ENCODE measurements around the gene COCH.
"Not testable (repeated sequence)": the region's sequence is repeated elsewhere in the genome, so short reads cannot be mapped to it uniquely, and the experiment has no call there.

COCH gene

GRCh38 chr14:30875788-30876053 lies 1.4 kb downstream of the COCH start:
- DNase-seq (ENCODE audit: low read depth, low spot score): no peak

- no peak for DNase-seq (ENCODE audit: low read depth, low spot score)
These were observed 2.3 kb downstream of the COCH start for GRCh38 chr14:30876692-30877091.

- DNase-seq (ENCODE audit: low read depth, low spot score): no peak
These were observed 8.1 kb downstream of the COCH start for GRCh38 chr14:30882431-30882830.

- no peak for DNase-seq (ENCODE audit: low read depth, low spot score)
These were observed 9.3 kb downstream of the COCH start for GRCh38 chr14:30883508-30884294.

DNA sequence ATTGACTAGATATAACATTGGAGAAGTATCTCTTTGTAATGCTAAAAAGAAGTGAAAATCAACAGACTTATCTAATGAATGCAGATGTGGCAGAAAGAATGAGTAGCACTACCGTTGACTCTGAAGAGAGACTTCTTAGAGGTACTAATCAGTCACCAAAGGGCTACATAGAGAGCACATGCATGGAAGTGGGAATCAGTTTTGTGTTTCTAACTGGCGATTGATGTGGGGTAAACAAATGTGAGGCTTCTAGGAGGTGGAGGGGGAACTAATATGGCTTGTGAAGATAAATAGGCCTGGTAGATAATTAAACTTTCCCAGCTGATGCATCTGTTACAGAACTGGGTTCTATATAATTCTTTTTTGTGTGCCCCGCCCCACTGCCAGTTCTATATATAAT lies 10.5 kb downstream of the COCH start:
- DNase-seq (ENCODE audit: low read depth, low spot score): no peak

DNA sequence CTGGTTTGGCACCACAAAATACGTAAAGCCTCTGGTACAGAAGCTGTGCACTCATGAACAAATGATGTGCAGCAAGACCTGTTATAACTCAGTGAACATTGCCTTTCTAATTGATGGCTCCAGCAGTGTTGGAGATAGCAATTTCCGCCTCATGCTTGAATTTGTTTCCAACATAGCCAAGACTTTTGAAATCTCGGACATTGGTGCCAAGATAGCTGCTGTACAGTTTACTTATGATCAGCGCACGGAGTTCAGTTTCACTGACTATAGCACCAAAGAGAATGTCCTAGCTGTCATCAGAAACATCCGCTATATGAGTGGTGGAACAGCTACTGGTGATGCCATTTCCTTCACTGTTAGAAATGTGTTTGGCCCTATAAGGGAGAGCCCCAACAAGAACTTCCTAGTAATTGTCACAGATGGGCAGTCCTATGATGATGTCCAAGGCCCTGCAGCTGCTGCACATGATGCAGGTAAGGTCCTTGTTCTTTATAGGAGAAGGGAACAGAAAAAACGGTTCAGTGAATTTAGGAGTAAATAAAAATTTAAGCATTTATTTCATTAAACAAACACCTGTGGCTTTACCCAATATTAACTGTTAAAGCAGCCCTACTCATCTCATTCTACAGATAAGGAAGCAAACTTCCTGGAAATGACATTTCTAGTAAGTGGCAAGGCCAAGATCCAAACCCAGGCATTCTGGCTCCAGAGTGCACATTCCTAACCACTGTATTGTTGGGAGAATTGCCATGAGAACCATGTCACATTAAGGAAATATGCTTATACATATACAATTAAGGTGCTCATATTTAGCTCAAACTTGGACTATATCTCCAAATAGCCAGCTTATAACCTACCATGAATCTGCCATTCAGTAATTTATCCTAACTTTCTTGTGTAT lies 11.7 kb downstream of the COCH start:
- no peak for DNase-seq (ENCODE audit: low read depth, low spot score)

DNA sequence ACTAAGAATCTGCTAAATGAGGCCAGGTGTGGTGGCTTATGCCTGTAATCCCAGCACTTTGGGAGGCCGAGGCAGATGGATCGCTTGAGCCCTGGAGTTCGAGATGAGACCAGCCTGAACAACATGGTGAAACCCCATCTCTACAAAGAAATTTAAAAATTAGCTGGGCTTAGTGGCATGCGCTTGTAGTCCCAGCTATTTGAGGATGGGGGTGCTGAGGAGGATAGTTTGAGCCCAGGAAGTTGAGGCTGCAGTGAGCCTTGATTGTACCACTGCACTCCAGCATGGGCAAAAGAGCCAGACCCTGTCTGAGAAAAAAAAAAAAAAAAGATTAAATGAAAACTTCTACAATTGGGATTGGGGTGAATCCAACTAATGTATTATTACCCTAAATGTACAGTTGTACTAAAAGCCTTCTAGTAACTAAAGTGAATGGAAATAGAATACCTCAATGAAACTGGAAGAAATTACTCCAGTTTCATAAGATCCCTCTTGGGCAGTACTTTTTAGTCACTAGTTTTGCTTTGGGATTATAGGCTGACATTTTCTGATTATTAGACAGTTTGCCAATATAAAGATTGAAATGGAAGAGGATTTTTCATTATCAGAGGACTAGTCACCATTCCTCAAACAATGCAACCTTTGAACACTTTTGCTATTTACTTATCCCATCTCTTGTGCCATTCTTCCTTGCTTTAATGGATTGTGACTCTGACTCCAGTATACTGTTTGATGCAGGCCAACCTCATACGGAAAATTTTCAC lies 14.3 kb downstream of the COCH start:
- DNase-seq (ENCODE audit: low read depth, low spot score): no peak

DNA sequence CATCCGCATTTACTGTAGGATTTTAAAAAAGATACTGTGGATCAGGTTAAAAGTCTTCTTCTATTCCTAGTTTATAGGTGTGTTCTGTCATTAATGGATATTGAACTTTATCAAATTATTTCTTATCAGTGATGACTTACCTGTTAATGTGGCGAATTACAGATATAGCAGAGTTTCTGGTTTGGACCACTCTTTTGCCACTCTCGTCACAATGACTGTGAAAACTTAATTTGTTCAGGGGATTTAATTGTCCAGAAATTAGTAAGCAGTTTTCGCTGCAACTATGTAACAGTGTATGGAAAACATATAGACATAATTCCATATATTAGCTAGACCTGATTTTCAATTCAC lies 14.9 kb downstream of the COCH start:
- DNase-seq (ENCODE audit: low read depth, low spot score): no peak

GRCh38 chr14:30893819-30894218 lies 19.5 kb downstream of the COCH start:
- no peak for DNase-seq (ENCODE audit: low read depth, low spot score)

GRCh38 chr14:30894923-30895515 lies 20.7 kb downstream of the COCH start:
- no peak for DNase-seq (ENCODE audit: low read depth, low spot score)

DNA sequence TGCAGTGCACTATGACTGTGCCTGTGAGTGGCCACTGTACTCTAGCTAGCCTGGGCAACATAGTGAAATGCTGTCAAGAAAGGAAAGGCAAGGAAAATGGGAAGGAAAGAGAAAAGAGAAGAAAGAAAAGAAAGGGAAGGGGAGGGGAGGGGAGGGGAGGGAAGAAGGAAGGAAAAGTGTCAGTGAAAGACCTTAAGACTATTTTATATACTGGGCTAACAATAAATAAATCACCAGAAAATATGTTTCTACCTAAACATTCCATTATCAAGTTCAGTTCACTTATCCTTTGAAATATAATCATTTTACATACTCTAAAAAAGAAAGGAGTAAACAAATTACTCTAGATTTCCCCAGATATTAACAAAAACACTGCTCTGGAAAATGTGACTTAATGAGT lies 22.1 kb downstream of the COCH start:
- DNase-seq (ENCODE audit: low read depth, low spot score): no peak

DNA sequence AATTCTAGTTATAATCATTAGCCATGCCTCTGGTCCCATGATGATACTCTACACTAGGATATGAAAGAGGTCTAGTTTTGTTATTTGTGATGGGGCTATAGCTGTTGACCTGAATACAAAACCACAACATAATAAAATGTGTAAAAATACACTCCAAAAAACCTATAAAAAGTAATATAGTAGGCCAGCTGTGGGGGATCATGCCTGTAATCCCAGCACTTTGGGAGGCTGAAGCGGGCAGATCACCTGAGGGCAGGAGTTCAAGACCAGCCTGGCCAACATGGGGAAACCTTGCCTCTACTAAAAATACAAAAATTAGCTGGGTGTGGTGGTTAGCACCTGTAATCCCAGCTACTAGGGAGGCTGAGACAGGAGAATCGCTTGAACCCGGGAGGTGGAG lies 22.8 kb downstream of the COCH start:
- not testable (repeated sequence) for DNase-seq (ENCODE audit: low read depth, low spot score)

DNA sequence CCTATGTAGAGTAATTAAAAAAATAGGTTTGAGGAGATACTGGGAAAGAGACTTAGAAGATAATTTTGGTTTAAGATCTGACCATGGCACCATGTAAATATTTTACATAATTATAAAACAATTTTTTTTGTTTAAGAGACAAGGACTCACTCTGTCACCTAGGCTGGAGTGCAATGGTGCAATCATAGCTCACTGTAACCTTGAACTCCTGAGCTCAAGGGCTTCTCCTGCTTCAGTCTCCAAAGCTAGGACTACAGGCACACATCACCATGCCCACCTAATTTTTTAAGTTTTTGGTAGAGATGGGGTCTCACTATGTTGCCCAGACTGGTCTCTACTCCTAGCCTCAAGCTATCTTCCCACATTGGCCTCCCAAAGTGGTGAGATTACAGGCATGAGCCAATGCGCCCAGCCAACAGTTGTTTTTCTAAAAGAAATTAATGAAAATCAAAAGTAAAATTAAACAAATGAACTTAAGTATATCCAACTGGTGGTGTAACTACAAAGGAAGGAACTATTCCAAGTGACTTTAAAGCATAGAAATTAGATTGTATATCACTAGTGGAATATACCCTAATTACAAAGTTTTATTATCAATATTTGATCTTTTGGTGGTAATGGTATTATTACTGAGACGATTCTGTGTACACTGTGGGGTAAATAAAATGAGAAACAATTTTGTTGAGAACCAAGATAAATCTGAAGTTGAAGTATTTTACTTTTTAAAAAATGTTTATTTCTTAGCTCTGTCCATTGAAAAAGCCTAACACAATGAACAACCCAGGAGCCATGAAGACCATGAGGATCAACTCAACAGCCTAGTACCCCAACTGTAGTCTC lies 29.1 kb downstream of the COCH start:
- DNase-seq (ENCODE audit: low read depth, low spot score): no peak

GRCh38 chr14:30906752-30907658 lies 32.6 kb downstream of the COCH start:
- no peak for DNase-seq (ENCODE audit: low read depth, low spot score)

GRCh38 chr14:30907659-30908057 lies 33.3 kb downstream of the COCH start:
- DNase-seq (ENCODE audit: low read depth, low spot score): no peak

- no peak for DNase-seq (ENCODE audit: low read depth, low spot score)
These were observed 34.5 kb downstream of the COCH start for GRCh38 chr14:30908826-30909225.

DNA sequence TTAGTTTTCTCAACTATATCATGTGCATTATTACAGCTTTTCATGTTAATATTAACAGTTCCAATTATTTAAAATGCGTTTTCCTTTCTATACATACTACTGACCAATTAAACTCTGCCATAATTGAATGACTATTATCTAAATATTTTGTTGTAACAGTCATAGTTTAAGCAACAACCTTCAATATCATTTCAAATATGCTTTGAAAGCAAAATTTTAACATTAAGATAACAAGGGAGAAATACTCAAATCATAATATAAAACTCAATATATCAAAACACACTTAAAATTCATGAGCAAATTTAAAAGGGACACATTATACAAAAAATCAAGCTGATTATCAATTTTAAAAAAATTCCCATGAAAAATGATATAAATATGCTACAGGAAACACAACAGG lies 40.5 kb downstream of the COCH start:
- no peak for DNase-seq (ENCODE audit: low read depth, low spot score)

DNA sequence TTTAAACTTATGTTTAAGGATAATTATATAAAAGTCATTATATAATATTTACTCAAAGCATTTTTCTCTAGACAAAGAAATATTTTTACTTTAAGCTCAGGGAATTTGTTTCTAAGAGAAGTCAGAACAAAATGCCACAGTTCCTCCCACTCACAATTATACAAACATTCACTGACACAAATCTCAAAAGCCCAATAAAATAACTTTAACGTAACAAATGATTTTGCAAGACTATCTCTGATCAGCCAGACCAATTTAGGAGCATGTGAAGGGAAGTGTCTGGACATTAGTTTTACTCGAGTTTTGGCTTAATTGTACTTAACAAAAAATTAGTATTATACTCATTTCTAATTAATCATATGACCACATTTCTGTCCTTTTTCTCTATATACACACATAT lies 41.2 kb downstream of the COCH start:
- DNase-seq (ENCODE audit: low read depth, low spot score): no peak

DNA sequence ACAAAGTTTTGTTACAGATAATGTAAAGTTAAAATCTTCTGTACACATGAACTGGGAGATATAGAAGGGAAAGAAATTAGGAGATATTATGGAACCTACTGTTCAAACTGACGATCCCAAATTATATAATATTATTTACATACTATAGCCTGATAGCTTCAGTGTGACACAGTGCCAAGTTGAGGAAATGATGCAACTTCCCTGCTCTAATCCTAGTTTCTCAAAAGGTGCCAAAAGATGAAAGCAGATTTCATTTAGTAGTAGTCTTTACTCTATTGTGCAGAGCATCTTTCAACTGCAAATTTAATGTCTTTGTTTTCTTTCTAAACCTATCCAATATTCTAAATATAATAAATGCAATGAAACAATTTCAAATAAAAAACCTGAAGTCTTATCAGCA lies 46.9 kb downstream of the COCH start:
- DNase-seq (ENCODE audit: low read depth, low spot score): no peak

GRCh38 chr14:30921788-30922187 lies 47.4 kb downstream of the COCH start:
- no peak for DNase-seq (ENCODE audit: low read depth, low spot score)
